Fibroblast of the conjunctiva (primary cell): ENCODE measurements around the gene CKAP5.
"Not testable (repeated sequence)": the region's sequence is repeated elsewhere in the genome, so short reads cannot be mapped to it uniquely, and the experiment has no call there.

Experiments
- DNase-seq: peaks from one replicate; pipeline ENCODE4 v3.0.0-alpha.2; 2010; ENCODE audit warnings: low read depth

CKAP5 gene

GRCh38 chr11:46855167-46855566, 9.1 kb upstream of the CKAP5 start:
- no peak for DNase-seq

- no peak for DNase-seq
These were observed 4.8 kb upstream of the CKAP5 start for GRCh38 chr11:46850829-46851380.

GRCh38 chr11:46849631-46850030, 3.6 kb upstream of the CKAP5 start:
- DNase-seq = no peak

- DNase-seq = no peak
These were observed 390 bp upstream of the CKAP5 start for GRCh38 chr11:46846510-46846830.

- DNase-seq = no peak
These were observed 690 bp downstream of the CKAP5 start for GRCh38 chr11:46845440-46845739.

GRCh38 chr11:46840116-46840515, 6.0 kb downstream of the CKAP5 start:
- DNase-seq = no peak

- DNase-seq = no peak
These were observed 7.6 kb downstream of the CKAP5 start for GRCh38 chr11:46838501-46838900.

- DNase-seq = no peak
These were observed 8.2 kb downstream of the CKAP5 start for GRCh38 chr11:46837860-46838259.

- no peak for DNase-seq
These were observed 9.2 kb downstream of the CKAP5 start for GRCh38 chr11:46836870-46837269.

GRCh38 chr11:46836431-46836830, 9.6 kb downstream of the CKAP5 start:
- no peak for DNase-seq

GRCh38 chr11:46835897-46836296, 10.2 kb downstream of the CKAP5 start:
- no peak for DNase-seq

GRCh38 chr11:46834821-46835220, 11.3 kb downstream of the CKAP5 start:
- no peak for DNase-seq

- DNase-seq = no peak
These were observed 13.4 kb downstream of the CKAP5 start for GRCh38 chr11:46832511-46833214.

GRCh38 chr11:46827995-46828394, 18.1 kb downstream of the CKAP5 start:
- DNase-seq = peak; percentile 29

- DNase-seq = peak; percentile 40
These were observed 19.6 kb downstream of the CKAP5 start for GRCh38 chr11:46826310-46827044.

- peak; percentile 16 for DNase-seq
These were observed 37.2 kb downstream of the CKAP5 start for GRCh38 chr11:46808799-46809431.

- no peak for DNase-seq
These were observed 44.2 kb downstream of the CKAP5 start for GRCh38 chr11:46801694-46802470.

- no peak for DNase-seq
These were observed 45.9 kb downstream of the CKAP5 start for GRCh38 chr11:46800177-46800576.

GRCh38 chr11:46799725-46800124, 46.4 kb downstream of the CKAP5 start:
- not testable (repeated sequence) for DNase-seq

- DNase-seq = no peak
These were observed 67.7 kb downstream of the CKAP5 start for GRCh38 chr11:46778416-46778815.

GRCh38 chr11:46776878-46777277, 69.2 kb downstream of the CKAP5 start:
- DNase-seq = no peak

GRCh38 chr11:46769636-46770221, 76.4 kb downstream of the CKAP5 start:
- no peak for DNase-seq
